ENCODE measurements around the gene COL19A1.
"Not testable (repeated sequence)": the region's sequence is repeated elsewhere in the genome, so short reads cannot be mapped to it uniquely, and the experiment has no call there.

COL19A1 gene

DNA sequence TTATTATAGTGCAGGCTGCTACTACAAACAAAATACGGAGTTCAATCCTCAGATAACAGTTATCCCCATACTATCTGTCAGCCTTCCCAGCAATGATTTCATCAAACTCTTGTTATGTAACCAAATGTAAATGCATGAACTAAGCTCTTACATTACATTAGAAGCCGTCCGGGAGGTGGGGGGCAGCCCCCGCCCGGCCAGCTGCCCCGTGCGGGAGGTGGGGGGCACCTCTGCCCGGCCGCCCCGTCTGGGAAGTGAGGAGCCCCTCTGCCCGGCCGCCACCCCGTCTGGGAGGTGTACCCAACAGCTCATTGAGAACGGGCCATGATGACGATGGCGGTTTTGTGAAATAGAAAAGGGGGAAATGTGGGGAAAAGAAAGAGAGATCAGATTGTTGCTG is 99.6 kb downstream of the COL19A1 start:
- not testable (repeated sequence) for DNase-seq (ENCODE audit: low read depth)

DNA sequence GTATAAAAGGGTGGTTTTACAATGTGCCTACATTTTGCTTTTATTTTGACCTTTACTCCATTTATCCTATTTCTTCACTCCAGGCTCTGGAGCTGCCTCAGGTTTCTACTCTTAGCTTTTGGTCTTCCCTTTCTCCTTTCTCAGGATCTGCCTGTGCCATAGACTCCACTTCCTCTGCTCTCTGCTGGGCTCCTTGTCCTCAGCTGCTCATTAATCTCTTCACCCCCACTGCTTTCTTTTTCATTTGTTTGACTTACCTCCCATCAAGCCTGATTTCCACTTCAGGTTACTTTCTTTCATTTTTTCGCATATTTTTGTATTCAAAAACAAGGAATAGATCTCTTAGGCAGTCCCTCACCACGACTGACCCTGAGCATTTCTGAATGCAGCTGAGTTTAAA is 106.8 kb downstream of the COL19A1 start:
- DNase-seq (ENCODE audit: low read depth), result no peak

- no peak for DNase-seq (ENCODE audit: low read depth)
These were observed 107.4 kb downstream of the COL19A1 start for GRCh38 chr6:69973763-69974162.

DNA sequence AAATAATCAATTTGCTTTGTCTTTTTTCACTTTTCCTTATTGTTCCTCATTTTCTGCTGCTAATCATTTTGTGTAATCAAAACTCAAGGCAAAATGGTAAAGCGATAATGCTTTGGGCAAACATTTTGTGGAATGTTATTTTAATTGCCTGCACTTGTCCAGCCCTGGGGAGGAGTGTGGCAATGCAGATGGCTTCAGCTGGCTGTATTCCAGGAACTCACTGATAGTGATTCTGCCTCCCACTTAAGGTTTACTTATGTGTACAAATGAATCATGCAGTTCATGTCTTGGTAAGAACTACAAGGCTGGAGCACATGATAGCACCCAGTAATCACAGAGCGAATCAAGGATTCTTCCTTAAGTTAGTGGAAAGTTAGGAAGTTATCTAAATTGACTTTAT is 107.8 kb downstream of the COL19A1 start:
- DNase-seq (ENCODE audit: low read depth), result no peak

- no peak for DNase-seq (ENCODE audit: low read depth)
These were observed 110.3 kb downstream of the COL19A1 start for GRCh38 chr6:69976591-69977090.

DNA sequence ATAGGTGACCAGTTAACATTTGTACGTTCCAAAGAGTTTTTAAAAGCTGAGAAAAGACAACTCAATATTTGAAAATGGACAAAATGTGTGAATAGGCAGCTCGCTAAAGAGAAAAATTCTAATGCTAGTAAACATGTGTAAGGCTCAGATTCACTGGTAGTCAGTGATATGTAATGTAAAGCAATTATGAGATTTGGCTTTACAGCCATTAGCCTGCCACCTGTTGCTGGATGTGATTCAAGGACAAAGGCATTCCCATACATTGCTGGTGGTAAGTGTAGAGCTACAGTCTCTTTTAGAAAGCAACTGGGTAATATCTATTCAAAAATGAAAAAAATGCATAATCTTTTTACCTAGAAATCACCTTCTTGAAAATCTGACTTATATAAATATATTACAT is 114.3 kb downstream of the COL19A1 start:
- DNase-seq (ENCODE audit: low read depth), result no peak

DNA sequence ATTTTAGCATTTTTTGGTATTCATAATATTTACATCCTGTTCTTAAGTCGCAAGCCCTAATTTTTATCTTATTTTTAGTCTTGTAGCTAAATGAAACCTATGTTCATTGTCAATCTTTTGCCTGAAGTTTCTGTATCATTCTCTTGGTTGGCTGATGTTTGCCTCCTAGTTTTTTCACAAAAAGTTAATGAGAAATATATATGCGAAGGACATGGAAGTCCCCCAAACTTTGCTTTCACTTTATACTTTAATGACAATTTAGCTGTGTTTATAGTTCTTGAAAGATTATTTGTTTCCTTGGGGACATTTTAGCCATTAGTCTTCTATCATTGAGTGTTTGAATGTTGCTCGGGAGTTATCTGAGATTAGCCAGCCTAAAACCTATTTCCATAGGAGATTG is 118.2 kb downstream of the COL19A1 start:
- no peak for DNase-seq (ENCODE audit: low read depth)

- DNase-seq (ENCODE audit: low read depth), result no peak
These were observed 118.8 kb downstream of the COL19A1 start for GRCh38 chr6:69985180-69985579.

- no peak for DNase-seq (ENCODE audit: low read depth)
These were observed 121.2 kb downstream of the COL19A1 start for GRCh38 chr6:69987550-69987949.

- DNase-seq (ENCODE audit: low read depth), result no peak
These were observed 122.2 kb downstream of the COL19A1 start for GRCh38 chr6:69988458-69989126.

DNA sequence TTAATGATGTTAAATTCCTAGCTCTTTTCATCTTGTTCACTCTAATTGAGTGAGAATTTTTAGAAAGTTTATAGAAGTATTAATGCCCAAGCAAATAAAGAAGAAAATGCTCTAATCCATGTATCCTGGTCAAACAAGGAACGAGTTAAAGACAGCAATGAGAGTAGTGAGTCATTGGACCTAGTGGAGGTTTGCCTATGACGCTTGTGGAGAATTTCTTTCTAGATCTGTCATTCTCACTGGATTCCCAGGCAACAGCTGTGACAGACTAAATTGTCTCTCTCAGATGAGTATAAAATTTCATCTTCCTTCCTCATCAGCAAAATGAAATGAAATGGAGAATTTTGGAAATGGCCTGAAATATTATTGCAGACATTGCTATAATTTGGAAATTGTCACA is 127.9 kb downstream of the COL19A1 start:
- no peak for DNase-seq (ENCODE audit: low read depth)

DNA sequence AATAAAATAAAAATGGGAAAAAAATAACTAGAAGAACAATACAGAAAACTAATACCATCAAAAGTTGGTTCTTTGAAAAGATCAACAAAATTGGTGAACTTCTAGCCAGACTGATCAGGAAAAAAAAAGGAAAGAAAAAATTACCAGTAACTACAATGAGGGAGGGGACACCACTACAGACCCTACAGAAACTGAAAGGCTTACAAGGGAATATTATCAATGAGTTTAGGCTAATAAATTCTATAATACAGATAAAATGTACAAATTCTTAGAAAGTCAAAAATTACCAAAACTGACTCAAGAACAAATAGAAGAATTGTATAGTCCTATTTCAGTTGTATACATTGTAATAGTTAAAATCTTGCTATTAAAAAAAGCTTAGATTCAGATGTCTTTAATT is 141.8 kb downstream of the COL19A1 start:
- no peak for DNase-seq (ENCODE audit: low read depth)

DNA sequence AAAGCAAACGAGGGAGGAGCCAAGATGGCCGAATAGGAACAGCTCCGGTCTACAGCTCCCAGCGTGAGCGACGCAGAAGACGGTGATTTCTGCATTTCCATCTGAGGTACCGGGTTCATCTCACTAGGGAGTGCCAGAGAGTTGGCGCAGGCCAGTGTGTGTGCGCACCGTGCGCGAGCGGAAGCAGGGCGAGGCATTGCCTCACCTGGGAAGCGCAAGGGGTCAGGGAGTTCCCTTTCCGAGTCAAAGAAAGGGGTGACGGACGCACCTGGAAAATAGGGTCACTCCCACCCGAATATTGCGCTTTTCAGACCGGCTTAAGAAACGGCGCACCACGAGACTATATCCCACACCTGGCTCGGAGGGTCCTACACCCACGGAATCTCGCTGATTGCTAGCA is 144.0 kb downstream of the COL19A1 start:
- DNase-seq (ENCODE audit: low read depth), result not testable (repeated sequence)

DNA sequence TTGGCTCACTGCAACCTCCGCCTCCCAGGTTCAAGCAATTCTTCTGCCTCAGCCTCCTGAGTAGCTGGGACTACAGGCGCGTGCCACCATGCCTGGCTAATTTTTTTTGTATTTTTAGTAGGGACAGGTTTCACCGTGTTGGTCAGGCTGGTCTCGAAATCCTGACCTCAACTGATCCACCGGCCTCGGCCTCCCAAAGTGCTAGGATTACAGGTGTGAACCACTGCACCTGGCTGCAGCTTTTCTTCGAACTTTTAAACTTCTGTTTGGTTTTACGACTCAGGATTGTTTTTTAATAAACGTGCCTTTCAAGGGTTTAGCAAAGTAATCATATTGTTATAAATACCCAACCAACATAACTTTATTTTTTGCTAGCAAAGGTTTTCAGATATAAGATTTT is 156.8 kb downstream of the COL19A1 start:
- DNase-seq (ENCODE audit: low read depth), result not testable (repeated sequence)

DNA sequence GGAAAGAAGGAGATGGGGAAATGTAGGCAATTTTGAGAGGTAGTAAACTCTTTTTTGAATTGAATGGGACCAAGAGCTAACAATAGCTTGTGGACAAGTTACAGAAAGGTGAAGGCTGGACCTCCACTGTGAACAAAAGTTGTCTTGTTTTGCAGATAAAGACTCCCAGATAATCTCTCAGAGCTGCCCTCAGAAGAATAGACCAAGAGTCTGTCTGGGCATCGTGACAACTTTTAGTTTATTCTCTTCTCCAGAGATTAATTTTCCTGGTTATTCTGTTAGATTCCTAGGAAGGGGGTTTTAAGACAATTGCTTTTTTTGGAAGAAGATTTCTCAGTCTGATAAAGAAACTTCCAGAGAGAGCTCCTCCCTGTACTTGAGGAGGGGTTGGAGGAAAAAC is 161.9 kb downstream of the COL19A1 start:
- DNase-seq (ENCODE audit: low read depth), result no peak

- no peak for DNase-seq (ENCODE audit: low read depth)
These were observed 162.6 kb downstream of the COL19A1 start for GRCh38 chr6:70028926-70029325.

- DNase-seq (ENCODE audit: low read depth), result no peak
These were observed 167.4 kb downstream of the COL19A1 start for GRCh38 chr6:70033781-70034180.

DNA sequence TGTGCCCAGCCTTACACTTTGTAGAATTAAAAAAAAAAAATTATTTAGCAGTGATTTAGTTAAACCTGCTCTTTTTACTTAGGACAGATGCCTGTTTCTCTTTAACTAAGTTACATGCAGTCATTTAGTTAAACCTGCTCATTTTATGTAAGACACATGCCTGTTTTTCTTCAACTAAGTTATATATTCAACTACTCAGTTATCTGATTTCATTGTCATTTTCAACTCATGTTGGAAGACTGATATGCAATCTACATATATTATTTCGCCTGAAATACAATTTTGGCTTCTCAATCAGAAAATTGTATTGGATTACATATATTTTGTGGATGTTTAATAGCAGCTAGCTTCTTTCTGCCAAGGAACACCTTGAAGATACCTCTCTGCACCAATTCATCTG is 171.1 kb downstream of the COL19A1 start:
- DNase-seq (ENCODE audit: low read depth), result no peak

DNA sequence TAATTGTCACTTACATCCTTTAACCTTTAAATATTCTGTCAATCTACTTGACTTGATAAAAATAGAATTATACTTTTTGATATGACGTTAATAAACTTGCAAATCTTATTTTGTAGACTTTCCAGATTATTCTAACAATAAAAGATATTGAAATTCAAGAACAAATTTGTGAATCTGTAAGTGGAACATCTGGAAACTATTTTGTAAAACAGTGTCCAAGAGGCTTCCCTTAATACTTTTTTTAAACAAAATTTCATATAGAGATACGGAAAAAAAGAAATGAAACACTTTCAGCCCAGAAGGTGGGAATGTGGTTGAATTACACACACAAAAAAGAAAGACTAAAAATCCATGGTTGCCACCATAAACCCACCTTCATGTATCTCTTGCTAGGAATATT is 174.4 kb downstream of the COL19A1 start:
- no peak for DNase-seq (ENCODE audit: low read depth)

- no peak for DNase-seq (ENCODE audit: low read depth)
These were observed 175.1 kb downstream of the COL19A1 start for GRCh38 chr6:70041411-70041810.

GRCh38 chr6:70045413-70045812 is 179.1 kb downstream of the COL19A1 start:
- no peak for DNase-seq (ENCODE audit: low read depth)

DNA sequence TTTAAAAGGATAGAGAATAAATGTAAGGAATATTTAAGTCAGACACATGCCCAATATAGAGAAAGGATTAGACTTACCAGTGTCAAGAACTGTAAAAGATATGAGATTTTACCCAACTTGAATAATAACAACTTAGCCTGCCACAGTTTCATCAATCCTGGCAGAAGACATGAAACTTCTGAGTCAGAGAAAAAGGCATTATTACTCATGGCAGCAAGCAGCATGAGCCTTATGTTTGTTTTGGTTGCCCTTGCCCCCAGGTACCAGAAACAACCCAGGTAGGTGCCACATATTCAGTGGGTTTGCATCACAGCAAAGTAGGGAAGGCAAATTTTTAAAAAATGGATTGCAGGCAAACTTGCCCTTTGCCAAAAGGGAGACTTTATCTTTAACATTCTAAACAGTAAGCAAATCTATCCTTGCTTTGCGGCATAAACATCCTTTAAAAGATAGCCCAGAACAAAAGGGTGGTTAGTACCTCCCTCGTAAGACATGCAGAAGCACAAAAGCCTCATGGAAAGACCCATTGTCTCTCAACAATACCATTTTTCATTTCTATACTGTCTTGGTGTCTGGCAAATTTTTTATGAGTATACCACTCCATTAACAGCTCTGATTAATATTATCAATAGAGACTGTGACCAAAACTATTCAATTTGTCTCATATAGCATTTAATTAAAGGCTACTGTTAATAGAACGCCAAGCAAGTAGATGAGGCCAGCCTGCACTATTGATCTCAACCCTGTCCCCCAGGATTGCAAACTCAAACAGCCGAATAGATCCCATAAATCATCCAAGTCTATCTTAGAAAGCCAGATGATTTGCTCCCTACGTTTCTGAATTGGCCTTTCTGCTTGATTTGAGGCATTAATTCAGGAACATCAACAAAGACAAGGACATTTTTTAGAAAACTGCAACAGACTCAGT is 185.1 kb downstream of the COL19A1 start:
- DNase-seq (ENCODE audit: low read depth), result no peak

- DNase-seq (ENCODE audit: low read depth), result no peak
These were observed 192.8 kb downstream of the COL19A1 start for GRCh38 chr6:70059039-70059719.

Data from fibroblast of the conjunctiva (primary cell).